KMS-11 (cell line): ENCODE results near the gene FOXN3.
A peak's percentile ranks its signal among the peaks of the same experiment; 100 is the strongest.

Source experiments
- H2AFZ ChIP-seq: fragments of 200-600 bp; sonication (generic); 2 replicates; pipeline ENCODE4 v1.6.1; 2016; ENCODE audit warnings: antibody characterized with exemption, mixed run types, low read depth
- H3K27ac ChIP-seq: fragments of 200-600 bp; sonication (generic); 2 replicates; pipeline ENCODE4 v1.6.1; 2016; ENCODE audit warnings: mild to moderate bottlenecking, mixed run types
- H3K27me3 ChIP-seq: fragments of 200-600 bp; sonication (generic); 2 replicates; pipeline ENCODE4 v1.6.1; 2017; ENCODE audit warnings: mild to moderate bottlenecking, low read depth, mixed run types, moderate library complexity; ENCODE audit not compliant: insufficient read depth
- H3K36me3 ChIP-seq: fragments of 200-600 bp; sonication (generic); 2 replicates; pipeline ENCODE4 v1.6.1; 2017; ENCODE audit warnings: mild to moderate bottlenecking, mixed run types; ENCODE audit not compliant: insufficient read depth
- H3K4me1 ChIP-seq: fragments of 200-600 bp; sonication (generic); 2 replicates; pipeline ENCODE4 v1.6.1; 2016; ENCODE audit warnings: mild to moderate bottlenecking, low read depth, mixed run types; ENCODE audit not compliant: poor library complexity, severe bottlenecking
- H3K4me2 ChIP-seq: fragments of 200-600 bp; sonication (generic); 2 replicates; pipeline ENCODE4 v1.7.0; 2016; ENCODE audit warnings: mild to moderate bottlenecking, mixed run types
- H3K4me3 ChIP-seq: fragments of 200-600 bp; sonication (generic); IDR thresholded peaks from 2 replicates; pipeline ENCODE4 v1.6.1; 2017; ENCODE audit warnings: low read depth, low read length, mixed read lengths; ENCODE audit not compliant: insufficient read depth
- H3K79me2 ChIP-seq: fragments of 200-600 bp; sonication (generic); 2 replicates; pipeline ENCODE4 v1.6.1; 2016; ENCODE audit warnings: low read depth, mixed run types; ENCODE audit not compliant: insufficient read depth
- H3K9ac ChIP-seq: fragments of 200-600 bp; sonication (generic); 2 replicates; pipeline ENCODE4 v1.6.1; 2016; ENCODE audit warnings: mild to moderate bottlenecking, mixed run types
- H4K20me1 ChIP-seq: fragments of 200-600 bp; sonication (generic); 2 replicates; pipeline ENCODE4 v1.6.1; 2016; ENCODE audit warnings: mild to moderate bottlenecking, mixed run types; ENCODE audit not compliant: insufficient read depth
- TF ChIP-seq, protein P1 (sequence below): fragments of 200-600 bp; sonication (generic); conservative IDR thresholded peaks from 2 replicates; pipeline ENCODE4 v1.6.1; 2017; ENCODE audit warnings: low read depth, mild to moderate bottlenecking, antibody characterized with exemption, low read length, moderate library complexity, mixed read lengths

FOXN3 gene

DNA sequence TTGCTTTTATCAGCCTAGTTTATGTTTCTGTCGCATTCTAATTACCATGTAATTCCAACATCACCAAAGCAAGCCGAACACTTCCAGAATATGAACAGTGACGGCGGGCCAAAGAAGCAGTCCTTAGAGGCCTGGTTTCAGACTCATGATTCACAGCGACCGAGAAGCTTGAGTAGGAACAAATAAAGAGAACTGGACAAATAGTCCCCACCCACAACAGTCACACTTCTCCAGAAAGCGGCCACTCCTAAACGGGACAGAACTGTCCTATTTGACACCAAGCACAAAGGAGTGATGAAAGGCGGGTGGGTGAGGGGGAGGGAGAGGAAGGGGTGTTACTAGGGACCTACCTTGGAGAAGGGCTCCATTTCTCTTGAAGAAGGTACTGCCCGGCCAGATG, 136.4 kb downstream of the FOXN3 start:
- no peaks in the 10 kb centered on the region for H3K27me3 ChIP-seq
- H3K9ac ChIP-seq, result no peak overlapping the region
- no peak overlapping the region for H3K27ac ChIP-seq
- peaks cover 45% of the 10 kb centered on the region for H3K4me1 ChIP-seq
- no peaks in the 10 kb centered on the region for H3K36me3 ChIP-seq
- H3K4me2 ChIP-seq, result no peak overlapping the region
- H4K20me1 ChIP-seq, result no peaks in the 10 kb centered on the region
- TF ChIP-seq, protein P1, sequence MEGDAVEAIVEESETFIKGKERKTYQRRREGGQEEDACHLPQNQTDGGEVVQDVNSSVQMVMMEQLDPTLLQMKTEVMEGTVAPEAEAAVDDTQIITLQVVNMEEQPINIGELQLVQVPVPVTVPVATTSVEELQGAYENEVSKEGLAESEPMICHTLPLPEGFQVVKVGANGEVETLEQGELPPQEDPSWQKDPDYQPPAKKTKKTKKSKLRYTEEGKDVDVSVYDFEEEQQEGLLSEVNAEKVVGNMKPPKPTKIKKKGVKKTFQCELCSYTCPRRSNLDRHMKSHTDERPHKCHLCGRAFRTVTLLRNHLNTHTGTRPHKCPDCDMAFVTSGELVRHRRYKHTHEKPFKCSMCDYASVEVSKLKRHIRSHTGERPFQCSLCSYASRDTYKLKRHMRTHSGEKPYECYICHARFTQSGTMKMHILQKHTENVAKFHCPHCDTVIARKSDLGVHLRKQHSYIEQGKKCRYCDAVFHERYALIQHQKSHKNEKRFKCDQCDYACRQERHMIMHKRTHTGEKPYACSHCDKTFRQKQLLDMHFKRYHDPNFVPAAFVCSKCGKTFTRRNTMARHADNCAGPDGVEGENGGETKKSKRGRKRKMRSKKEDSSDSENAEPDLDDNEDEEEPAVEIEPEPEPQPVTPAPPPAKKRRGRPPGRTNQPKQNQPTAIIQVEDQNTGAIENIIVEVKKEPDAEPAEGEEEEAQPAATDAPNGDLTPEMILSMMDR, result no peak
- H2AFZ ChIP-seq, result no peak overlapping the region
- H3K4me3 ChIP-seq, result no peak overlapping the region
- H3K79me2 ChIP-seq, result no peaks in the 10 kb centered on the region

DNA sequence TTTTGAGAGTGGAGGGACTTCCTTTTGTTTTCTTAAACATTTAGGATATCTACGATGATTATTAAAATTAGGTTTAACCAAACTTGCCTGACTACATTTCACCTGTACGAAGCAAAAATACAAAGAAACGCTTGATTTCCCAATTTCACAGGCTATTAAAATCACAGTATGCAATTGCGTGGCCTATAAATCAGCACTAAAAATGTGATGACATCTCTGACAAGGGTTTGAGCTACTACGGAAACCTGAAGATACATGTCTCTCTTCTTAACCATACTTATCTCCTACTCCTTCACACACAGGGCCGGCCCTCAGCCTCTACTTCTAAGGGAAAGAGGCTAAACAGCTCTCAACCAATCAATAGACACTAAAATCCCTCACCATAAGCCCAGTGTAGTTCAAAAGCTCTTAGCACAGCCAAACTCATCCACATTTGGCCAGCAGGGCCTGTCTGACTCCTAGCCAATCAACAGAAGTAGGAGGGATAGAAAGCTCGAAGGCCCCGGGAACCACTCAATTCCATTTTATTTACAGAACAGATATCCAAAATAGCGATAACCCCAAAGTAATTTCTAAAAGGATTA, 137.3 kb downstream of the FOXN3 start:
- Histone ChIP-seq H3K27ac (no peak overlapping the region), H3K27me3 (no peaks in the 10 kb centered on the region), H3K9ac (no peak overlapping the region), H3K4me3 (no peak overlapping the region), H3K36me3 (no peaks in the 10 kb centered on the region), H2AFZ (no peak overlapping the region), H3K4me1 (peaks cover 45% of the 10 kb centered on the region), H3K4me2 (no peak overlapping the region), H3K79me2 (no peaks in the 10 kb centered on the region), H4K20me1 (no peaks in the 10 kb centered on the region)
- TF ChIP-seq, protein P1, result no peak

DNA sequence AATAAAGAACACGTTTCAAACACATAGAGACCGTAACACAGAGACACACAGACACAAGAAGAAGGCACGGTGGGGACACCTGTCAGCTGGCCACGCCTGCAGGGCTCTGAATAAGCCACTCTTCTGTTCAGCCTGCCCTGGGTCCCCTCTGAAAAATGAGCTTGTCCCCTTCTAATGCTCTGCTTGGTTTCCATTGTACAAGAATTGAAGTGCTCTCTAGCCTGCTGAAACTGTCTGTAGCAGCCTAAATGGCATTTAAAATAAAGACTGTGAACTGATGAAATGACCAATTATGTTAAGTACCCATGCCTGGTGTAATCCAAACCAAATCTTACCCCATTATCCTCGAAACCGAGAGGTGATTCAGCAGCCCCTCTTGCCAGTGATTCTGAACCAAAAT, 139.8 kb downstream of the FOXN3 start:
- H3K4me3 ChIP-seq, result no peak overlapping the region
- H3K27me3 ChIP-seq, result no peaks in the 10 kb centered on the region
- H3K27ac ChIP-seq, result no peak overlapping the region
- H3K9ac ChIP-seq, result no peak overlapping the region
- no peaks in the 10 kb centered on the region for H3K79me2 ChIP-seq
- TF ChIP-seq, protein P1, result no peak
- no peaks in the 10 kb centered on the region for H4K20me1 ChIP-seq
- peaks cover 28% of the 10 kb centered on the region for H3K4me1 ChIP-seq
- peak overlapping the region; percentile 31; the same call in 1 of the 2 replicates for H3K4me2 ChIP-seq
- H2AFZ ChIP-seq, result no peak overlapping the region
- no peaks in the 10 kb centered on the region for H3K36me3 ChIP-seq

DNA sequence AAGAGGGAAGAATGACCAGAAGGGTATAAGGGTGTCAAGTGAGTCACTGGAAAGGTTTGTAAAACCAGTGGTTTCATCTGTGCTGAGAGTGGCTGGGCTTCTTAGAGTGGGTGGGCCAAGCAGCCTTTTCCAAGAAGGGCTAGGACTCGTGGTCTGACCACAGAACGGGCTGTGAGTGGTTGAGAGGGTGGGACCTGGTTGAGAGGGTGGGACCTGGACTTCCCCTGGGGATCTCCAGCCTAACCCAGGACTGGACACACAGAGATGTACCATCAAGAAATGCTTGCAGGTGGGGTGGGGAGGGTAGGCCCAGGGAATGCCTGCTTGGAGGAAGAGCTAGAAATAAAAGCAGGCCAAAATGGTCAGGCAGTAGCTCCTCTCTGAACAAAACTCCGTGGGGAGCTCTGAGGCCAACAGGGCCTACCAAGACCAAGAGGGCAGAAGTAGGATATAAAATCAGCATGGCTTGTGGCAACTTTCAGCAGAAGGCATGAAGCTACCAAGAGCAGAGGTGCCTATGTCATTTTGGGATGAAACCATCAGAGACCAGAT, 140.5 kb downstream of the FOXN3 start:
- Histone ChIP-seq H4K20me1 (no peaks in the 10 kb centered on the region), H3K9ac (no peak overlapping the region)

More for the DNA sequence above, 140.5 kb downstream of the FOXN3 start:
- Histone ChIP-seq H2AFZ (no peak overlapping the region), H3K27ac (peak overlapping the region; percentile 42; the same call in 1 of the 2 replicates), H3K4me1 (peaks cover 21% of the 10 kb centered on the region), H3K79me2 (no peaks in the 10 kb centered on the region), H3K36me3 (no peaks in the 10 kb centered on the region), H3K4me2 (peak overlapping the region; percentile 31), H3K27me3 (no peaks in the 10 kb centered on the region), H3K4me3 (no peak overlapping the region)
- TF ChIP-seq, protein P1, result no peak
